Stimulated activated CD4-positive, alpha-beta T cell treated with anti-CD3 and anti-CD28 coated beads, Interleukin-4, amount 100 ng/mL, for 24 hours (primary cell): Measurements from ENCODE around the gene CNNM2.
"Not testable (repeated sequence)": the region's sequence is repeated elsewhere in the genome, so short reads cannot be mapped to it uniquely, and the experiment has no call there.

Experiments used
- DNase-seq: peaks from one replicate; pipeline ENCODE4 v3.0.0-alpha.2; 2020

CNNM2 gene

GRCh38 chr10:102970562-102971340 is 52.7 kb downstream of the CNNM2 start:
- DNase-seq = no peak

GRCh38 chr10:102975483-102976379 is 57.6 kb downstream of the CNNM2 start:
- DNase-seq = no peak

GRCh38 chr10:102976380-102976726 is 58.3 kb downstream of the CNNM2 start:
- DNase-seq = not testable (repeated sequence)

GRCh38 chr10:102982296-102982695 is 64.2 kb downstream of the CNNM2 start:
- DNase-seq = no peak

DNA sequence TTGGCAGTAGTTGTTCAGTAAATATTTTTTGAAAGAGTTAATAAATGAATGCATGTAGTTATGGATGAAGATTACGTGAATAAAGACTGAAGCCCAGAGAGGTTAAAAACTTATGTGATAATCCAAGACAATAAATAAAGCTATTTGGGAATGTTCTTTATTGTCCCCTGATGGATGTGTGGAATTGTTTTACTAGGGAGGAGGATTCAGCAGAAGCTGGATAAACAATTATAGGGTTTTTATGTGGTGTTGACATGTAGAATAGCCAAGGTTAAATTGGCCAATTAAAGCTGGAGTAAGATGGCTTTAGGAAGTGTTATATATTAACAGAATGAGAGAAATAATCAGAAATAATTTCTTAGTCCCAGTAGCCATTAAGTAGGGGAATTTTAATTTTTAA is 66.0 kb downstream of the CNNM2 start:
- DNase-seq = no peak

- no peak for DNase-seq
Observed at GRCh38 chr10:102985811-102986210, 67.7 kb downstream of the CNNM2 start.

DNA sequence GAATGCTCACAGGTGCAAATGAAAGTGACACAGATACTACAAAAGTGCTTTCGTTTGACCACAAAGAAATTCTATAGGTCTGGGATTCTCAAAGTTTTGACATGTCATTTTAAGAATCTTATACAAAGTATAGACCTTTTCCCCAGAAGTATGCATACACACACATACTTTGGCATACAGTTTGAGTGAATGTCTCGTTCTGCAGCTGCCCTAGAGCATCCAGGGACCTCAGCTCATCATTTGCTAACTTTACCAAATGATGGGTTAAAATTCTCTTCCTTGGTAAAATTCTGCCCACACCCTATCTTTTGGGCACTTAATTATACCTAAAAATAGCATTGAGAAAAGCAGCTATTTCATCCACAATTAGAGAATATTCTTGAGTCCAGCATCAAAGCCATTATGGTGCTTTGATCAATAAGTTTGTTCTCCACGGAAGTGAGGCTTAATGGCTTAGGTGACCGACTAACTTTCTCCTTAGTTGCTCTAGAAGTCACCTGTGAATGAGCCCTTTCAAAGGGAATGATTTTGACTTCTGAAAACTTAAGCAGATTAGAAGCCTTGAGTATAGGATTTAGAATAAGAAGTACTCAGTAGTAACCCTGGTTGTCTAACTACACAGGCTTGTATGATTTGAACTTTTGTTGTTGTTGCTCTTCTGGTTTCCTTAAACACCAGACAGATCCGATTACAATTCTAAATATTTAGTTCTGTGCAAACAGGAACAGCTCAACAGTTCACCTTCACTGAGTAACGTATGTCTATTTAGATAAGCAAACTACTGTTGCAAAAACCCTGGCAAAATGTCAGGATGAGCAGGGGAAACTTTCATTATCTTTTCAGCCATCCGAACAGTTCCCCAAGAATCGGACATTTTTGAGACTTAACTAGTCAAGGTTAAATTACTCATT is 70.6 kb downstream of the CNNM2 start:
- no peak for DNase-seq

DNA sequence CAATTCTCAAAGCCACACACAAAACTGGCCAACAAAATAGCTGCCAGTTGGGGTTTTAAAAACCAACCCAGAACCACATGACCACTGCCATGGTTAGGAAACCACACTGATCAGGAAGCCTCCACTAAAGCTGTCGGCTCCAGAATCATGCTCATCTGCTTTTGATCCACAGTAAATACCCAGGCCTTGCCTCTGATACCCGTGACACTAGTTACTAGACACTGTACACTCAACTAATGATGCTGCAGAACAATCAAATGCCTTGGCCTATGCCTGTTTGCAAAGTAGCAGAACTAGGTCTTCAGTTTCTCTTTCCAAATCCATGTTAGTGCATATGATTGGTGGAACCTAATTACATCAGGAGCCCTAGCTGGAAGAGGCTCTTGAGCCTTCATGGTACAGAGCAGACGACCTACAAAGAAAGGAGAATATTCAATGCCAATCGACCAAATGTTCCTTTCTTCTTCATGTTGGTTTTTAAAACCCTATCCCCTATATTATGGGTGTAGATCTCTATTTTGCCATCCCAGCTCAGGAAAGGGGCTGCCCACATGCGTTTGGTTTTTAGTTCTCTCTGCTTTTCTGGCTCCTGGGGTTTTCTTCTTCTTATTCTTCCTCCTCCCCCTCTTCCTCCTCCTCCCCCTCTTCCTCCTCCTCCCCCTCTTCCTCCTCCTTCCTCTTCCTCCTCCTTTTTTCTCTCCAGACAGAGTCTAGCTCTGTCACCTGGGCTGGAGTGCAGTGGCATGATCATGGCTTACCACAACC is 76.6 kb downstream of the CNNM2 start:
- DNase-seq = no peak

DNA sequence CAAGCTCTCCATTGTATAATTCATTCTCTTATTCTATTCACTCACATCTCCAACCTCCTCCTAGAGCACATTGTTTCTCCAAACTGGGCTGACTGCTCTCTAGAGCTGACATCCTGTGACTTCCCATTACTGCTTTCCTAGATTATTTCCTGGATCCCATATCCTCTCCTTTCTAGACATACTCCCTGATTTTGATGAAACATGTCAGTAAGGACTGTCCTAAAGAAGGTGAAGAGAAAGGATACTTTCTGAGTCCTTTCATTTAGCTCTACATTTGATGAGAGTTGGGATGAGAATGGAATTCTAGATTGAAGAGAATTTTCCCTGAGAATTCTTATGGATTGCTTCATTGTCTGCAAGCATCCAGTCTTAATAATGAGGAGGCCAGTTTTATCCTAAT is 78.8 kb downstream of the CNNM2 start:
- no peak for DNase-seq

DNA sequence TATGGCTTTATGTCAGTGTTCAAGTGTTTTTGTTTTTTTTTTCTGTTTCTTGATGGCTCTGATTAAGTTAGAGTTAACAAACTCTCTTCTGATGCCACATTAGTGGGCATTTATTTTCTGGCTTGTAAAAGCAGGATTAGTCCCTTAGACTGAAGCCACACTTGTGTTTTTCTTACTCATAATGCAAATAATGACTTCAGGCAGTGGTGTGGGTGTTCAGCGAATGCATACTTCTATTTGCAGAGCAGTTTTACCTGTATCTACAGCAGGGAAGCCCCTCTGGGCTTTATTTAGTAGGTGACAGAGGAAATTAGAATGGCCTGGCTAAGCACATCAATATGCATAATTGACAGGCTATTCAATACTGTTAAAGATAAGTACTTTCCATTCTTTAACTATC is 79.9 kb downstream of the CNNM2 start:
- DNase-seq = no peak

- no peak for DNase-seq
Observed at GRCh38 chr10:102998399-102998907, 80.4 kb downstream of the CNNM2 start.

- not testable (repeated sequence) for DNase-seq
Observed at GRCh38 chr10:103000050-103000449, 82.0 kb downstream of the CNNM2 start.

DNA sequence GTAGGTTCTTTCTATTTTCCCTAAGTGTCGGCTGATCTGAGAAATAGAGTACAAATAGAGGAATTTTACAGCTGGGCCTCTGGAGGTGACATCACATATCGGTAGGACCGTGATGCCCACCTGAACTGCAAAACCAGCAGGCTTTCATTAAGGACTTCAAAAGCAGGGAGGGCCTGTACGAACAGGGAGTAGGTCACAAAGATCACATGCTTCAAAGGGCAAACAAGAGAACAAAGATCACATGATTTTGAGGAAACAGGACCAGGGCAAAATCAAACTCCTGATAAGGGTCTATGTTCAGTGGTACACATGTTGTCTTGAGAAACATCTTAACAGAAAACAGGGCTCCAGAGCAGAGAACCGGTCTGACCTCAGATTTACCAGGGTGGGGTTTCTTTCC is 88.9 kb downstream of the CNNM2 start:
- DNase-seq = no peak

DNA sequence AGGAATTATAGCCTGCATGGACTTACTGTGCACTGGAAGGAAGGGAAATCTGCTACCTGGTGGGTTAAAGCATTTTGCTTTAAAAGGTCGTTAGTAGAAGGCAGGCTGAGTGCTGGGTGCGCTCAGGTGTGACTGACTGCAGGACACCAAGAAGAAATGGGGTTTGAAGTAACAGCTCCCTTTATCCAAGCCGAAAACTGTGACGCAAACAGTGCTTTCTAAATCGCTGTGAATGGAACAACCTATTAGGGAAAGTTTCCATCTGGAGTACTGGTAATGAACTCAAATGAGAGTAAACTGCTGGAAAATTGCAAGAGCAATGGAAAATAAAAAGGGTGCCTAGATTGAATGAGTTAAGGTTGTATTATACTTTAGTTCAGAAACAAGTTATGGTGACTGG is 95.3 kb downstream of the CNNM2 start:
- DNase-seq = no peak

DNA sequence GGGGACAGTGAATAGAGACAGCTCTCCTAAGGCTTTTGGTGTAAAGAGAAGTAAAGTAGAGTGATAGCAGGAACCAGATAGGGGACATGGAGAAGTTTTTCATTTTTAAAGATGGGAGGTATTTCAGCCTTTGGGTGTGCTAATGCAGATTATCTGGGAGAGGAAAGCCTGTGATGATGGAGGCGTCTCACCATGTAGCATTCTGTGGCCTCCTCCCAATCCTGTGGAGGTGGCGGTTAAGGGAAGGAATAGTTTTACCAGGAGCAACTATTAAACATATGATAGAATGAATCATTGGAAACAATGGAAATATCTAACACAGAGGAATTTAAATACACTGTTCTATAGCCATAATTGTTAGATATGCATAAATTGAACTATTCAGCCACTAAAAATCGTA is 101.3 kb downstream of the CNNM2 start:
- no peak for DNase-seq

- DNase-seq = no peak
Observed at GRCh38 chr10:103021150-103021899, 103.2 kb downstream of the CNNM2 start.

DNA sequence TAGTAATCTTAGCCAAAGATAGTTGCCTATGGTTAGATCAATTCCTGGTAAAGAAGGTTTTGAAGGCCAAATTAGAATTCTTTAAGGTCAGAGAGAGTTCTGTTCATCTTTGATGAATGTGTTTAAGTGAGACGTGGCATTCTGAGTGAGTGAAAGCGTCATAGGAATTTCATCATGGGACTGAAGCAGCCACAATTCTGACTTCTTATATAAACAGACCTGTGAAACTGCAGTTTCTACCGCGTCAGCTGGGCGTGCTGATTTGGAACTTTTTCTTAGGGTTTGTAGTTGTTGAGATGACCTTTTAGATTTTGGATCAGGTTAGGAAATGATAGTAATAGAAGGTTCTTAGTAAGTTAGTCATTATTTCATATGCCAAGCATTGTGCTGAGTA is 103.8 kb downstream of the CNNM2 start:
- DNase-seq = no peak

DNA sequence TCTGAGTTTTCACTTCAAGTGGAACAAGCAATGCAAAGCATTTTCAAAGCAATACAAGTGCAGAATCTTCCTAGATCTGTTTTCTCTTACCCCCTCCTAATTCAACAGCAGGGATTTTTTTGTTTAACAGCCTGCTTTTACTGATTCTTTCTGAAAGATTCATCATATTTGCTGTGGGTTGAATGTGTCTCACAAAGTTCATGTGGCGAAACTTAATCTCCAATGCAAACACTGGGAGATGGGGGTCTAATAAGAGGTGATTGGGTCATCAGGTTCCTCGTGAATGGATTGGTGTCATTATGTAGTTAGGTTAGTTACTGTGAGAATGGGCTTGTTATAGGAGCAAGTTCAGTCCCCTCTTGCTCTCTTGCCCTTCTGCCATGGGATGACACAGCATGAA is 107.6 kb downstream of the CNNM2 start:
- no peak for DNase-seq

- DNase-seq = no peak
Observed at GRCh38 chr10:103038570-103038969, 120.5 kb downstream of the CNNM2 start.

- no peak for DNase-seq
Observed at GRCh38 chr10:103040418-103040817, 122.3 kb downstream of the CNNM2 start.

DNA sequence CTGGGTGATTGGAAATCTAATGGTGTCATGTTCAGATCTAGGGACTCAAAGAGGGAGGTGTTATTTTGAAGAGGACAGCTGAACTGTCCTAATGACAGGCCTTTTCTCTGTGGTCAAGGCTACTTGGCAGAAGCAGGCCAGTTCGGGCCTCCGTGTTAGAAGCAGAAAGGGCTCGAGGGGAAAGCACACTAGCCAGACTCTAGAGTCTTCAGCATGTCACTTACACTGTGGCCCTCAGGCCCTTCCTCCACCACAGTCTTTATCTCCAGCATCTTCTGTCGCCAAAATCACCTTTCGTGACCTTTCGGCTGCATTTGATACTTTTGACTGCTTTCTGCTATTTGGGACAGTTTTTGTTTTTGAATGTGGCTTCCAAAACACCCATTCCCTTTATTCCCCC is 123.3 kb downstream of the CNNM2 start:
- no peak for DNase-seq
